C4-2B (cell line): Measurements from ENCODE around the gene C11orf68.
A peak's percentile ranks its signal among the peaks of the same experiment; 100 is the strongest.

ENCODE experiments used
- H3K27ac ChIP-seq: fragments of 450-650 bp; 2 replicates; pipeline ENCODE4 v1.5.1; 2017
- CTCF ChIP-seq: fragments of 450-650 bp; conservative IDR thresholded peaks from 2 replicates; pipeline ENCODE4 v1.5.1; 2017; ENCODE audit warnings: mild to moderate bottlenecking
- ZFX ChIP-seq: fragments of 450-650 bp; IDR thresholded peaks from 2 replicates; pipeline ENCODE4 v1.6.1; 2017

The C11orf68 gene

GRCh38 chr11:65918211-65919140 lies at the start of gene C11orf68:
Gene C11orf68, minus strand, starts transcription at chr11:65919062. Its CDS starts 31 bp downstream, at chr11:65919031.
- H3K27ac ChIP-seq = peak within 1 kb of the TSS; percentile 94
- no peak for TF ChIP-seq CTCF
- TF ChIP-seq ZFX = peak; percentile 90; the same call in 1 of the 2 replicates

- H3K27ac ChIP-seq = no peak overlapping the region
- TF ChIP-seq ZFX (no peak), CTCF (no peak)
These were observed 48.6 kb upstream of the C11orf68 start for GRCh38 chr11:65967329-65967934.

GRCh38 chr11:65965986-65966762 lies 47.3 kb upstream of the C11orf68 start:
- no peak for TF ChIP-seq ZFX
- no peak for TF ChIP-seq CTCF
- no peak overlapping the region for H3K27ac ChIP-seq

GRCh38 chr11:65964906-65965305 lies 46.0 kb upstream of the C11orf68 start:
- H3K27ac ChIP-seq = no peak overlapping the region
- TF ChIP-seq CTCF (no peak), ZFX (no peak)

- no peak for TF ChIP-seq CTCF
- no peak for TF ChIP-seq ZFX
- peak overlapping the region; percentile 93 for H3K27ac ChIP-seq
These were observed 43.3 kb upstream of the C11orf68 start for GRCh38 chr11:65962141-65962564.

GRCh38 chr11:65961267-65962140 lies 42.6 kb upstream of the C11orf68 start, which contains the start of gene SART1:
Gene SART1, plus strand, starts transcription at chr11:65961734. Its CDS starts 47 bp downstream, at chr11:65961781.
- peak within 1 kb of the TSS; percentile 93 for H3K27ac ChIP-seq
- TF ChIP-seq ZFX = peak; percentile 51; the same call in 1 of the 2 replicates
- no peak for TF ChIP-seq CTCF
